Activated CD4-positive, alpha-beta memory T cell treated with anti-CD3 and anti-CD28 coated beads, Interleukin-2, amount 10 ng/mL, durations not matched to agents 7 days and 5 days (primary cell): ENCODE measurements around the gene ABHD1. TPM values are rescaled to one million over a fixed set of nuclear protein-coding genes. Genes with fewer than 3 reads are reported as not detected.

Experiments
- CTCF ChIA-PET: fragments of 350-600 bp; sonication (Branson Sonifier 250); formaldehyde crosslinking; loops from one replicate; lab custom pipeline; 2021; ENCODE audit warnings: antibody characterized with exemption, inconsistent platforms; lab: Charles Lee
- POLR2A ChIA-PET: fragments of 350-600 bp; sonication (Branson Sonifier 250); formaldehyde crosslinking; loops from one replicate; lab custom pipeline; 2021; ENCODE audit warnings: antibody characterized with exemption; lab: Charles Lee
- DNase-seq: peaks from one replicate; pipeline ENCODE4 v3.0.0-alpha.2; 2020
- H3K27ac Mint-ChIP-seq: one replicate; pipeline ENCODE4 v1.8.0; 2021; ENCODE audit warnings: mild to moderate bottlenecking, mixed read lengths
- H3K27me3 Mint-ChIP-seq: one replicate; pipeline ENCODE4 v1.8.0; 2021; ENCODE audit warnings: mixed read lengths
- H3K36me3 Mint-ChIP-seq: one replicate; pipeline ENCODE4 v1.8.0; 2021; ENCODE audit warnings: low read depth, mixed read lengths
- H3K4me1 Mint-ChIP-seq: one replicate; pipeline ENCODE4 v1.8.0; 2021; ENCODE audit warnings: mixed read lengths
- H3K4me3 Mint-ChIP-seq: one replicate; pipeline ENCODE4 v1.8.0; 2021; ENCODE audit warnings: mild to moderate bottlenecking, mixed read lengths
- H3K9me3 Mint-ChIP-seq: one replicate; pipeline ENCODE4 v1.8.0; 2021; ENCODE audit warnings: mixed read lengths
- total RNA-seq, 2 experiments: library from RNA; stranded (reverse); gene quantifications; one replicate each; pipeline ENCODE4 v1.2.3, GENCODE V29; 2021

Gene ABHD1
- total RNA-seq, 2 experiments from 2014 or later: 0.13 to 0.20 TPM

- H3K4me3 Mint-ChIP-seq: peak overlapping the region; percentile 96
- no peak for DNase-seq
- CTCF ChIA-PET: interaction anchor here (1.5 to 2.9 kb wide), 6 partner anchors 11 to 168 kb away, joined by 3 to 26 read pairs (median 8); partner anchors contain the start of genes ABHD1 and TRIM54
- H3K27ac Mint-ChIP-seq: peak overlapping the region; percentile 96
- POLR2A ChIA-PET: interaction anchor here (1.0 to 5.4 kb wide), 11 partner anchors 9 to 294 kb away, joined by 3 to 57 read pairs (median 8); partner anchors contain the start of genes ABHD1, AGBL5, ATRAID and MPV17
- H3K27me3 Mint-ChIP-seq: peaks cover 2% of the 10 kb centered on the region
- H3K9me3 Mint-ChIP-seq: no peaks in the 10 kb centered on the region
- H3K36me3 Mint-ChIP-seq: peaks cover 38% of the 10 kb centered on the region
- peaks cover 34% of the 10 kb centered on the region for H3K4me1 Mint-ChIP-seq
Measured at GRCh38 chr2:27134781-27135477, 11.3 kb downstream of the ABHD1 start.

- Mint-ChIP-seq H3K36me3 (peaks cover 32% of the 10 kb centered on the region), H3K27ac (no peak overlapping the region), H3K9me3 (no peaks in the 10 kb centered on the region), H3K27me3 (peaks cover 2% of the 10 kb centered on the region), H3K4me3 (peak overlapping the region; percentile 96), H3K4me1 (peaks cover 34% of the 10 kb centered on the region)
- ChIA-PET POLR2A (interaction anchor here (2.0 to 5.4 kb wide), 6 partner anchors 12 to 293 kb away, joined by 8 to 57 read pairs (median 12); partner anchors contain the start of genes ABHD1, AGBL5, NRBP1 and OST4), CTCF (interaction anchor here (0.7 to 2.9 kb wide), 2 partner anchors 12 to 144 kb away, joined by 3 to 26 read pairs; partner anchors contain the start of gene ABHD1)
- DNase-seq: no peak
Measured at GRCh38 chr2:27135478-27135955, 11.9 kb downstream of the ABHD1 start.

- POLR2A ChIA-PET: no interaction called here
- H3K27ac Mint-ChIP-seq: no peak overlapping the region
Measured at GRCh38 chr2:27136751-27137150, 13.1 kb downstream of the ABHD1 start.

GRCh38 chr2:27137322-27137935 lies 13.8 kb downstream of the ABHD1 start:
- Mint-ChIP-seq H3K27ac (no peak overlapping the region), H3K27me3 (peaks cover 4% of the 10 kb centered on the region), H3K4me3 (no peak overlapping the region), H3K4me1 (peaks cover 25% of the 10 kb centered on the region), H3K36me3 (peaks cover 16% of the 10 kb centered on the region), H3K9me3 (no peaks in the 10 kb centered on the region)
- DNase-seq: no peak
- CTCF ChIA-PET: interaction anchor here (1.5 kb wide), 1 partner anchor 32 kb away, joined by 3 read pairs; no protein-coding TSS in a partner anchor
- POLR2A ChIA-PET: interaction anchor here (0.8 kb wide), 1 partner anchor 9 kb away, joined by 3 read pairs; no protein-coding TSS in a partner anchor

More at GRCh38 chr2:27136751-27137150, 13.1 kb downstream of the ABHD1 start:
- CTCF ChIA-PET: interaction anchor here (1.0 kb wide), 1 partner anchor 13 kb away, joined by 4 read pairs; the partner anchor contains the start of gene ABHD1
- no peaks in the 10 kb centered on the region for H3K9me3 Mint-ChIP-seq
- DNase-seq: no peak
- H3K36me3 Mint-ChIP-seq: peaks cover 21% of the 10 kb centered on the region
- H3K27me3 Mint-ChIP-seq: peaks cover 2% of the 10 kb centered on the region
- H3K4me1 Mint-ChIP-seq: peaks cover 30% of the 10 kb centered on the region
- H3K4me3 Mint-ChIP-seq: no peak overlapping the region

GRCh38 chr2:27138111-27138510 lies 14.5 kb downstream of the ABHD1 start:
- POLR2A ChIA-PET: no interaction called here
- peaks cover 9% of the 10 kb centered on the region for H3K36me3 Mint-ChIP-seq
- H3K9me3 Mint-ChIP-seq: peaks cover 1% of the 10 kb centered on the region
- peaks cover 10% of the 10 kb centered on the region for H3K27me3 Mint-ChIP-seq
- H3K4me1 Mint-ChIP-seq: peaks cover 18% of the 10 kb centered on the region
- H3K27ac Mint-ChIP-seq: no peak overlapping the region
- no peak for DNase-seq
- CTCF ChIA-PET: interaction anchor here (1.5 kb wide), 1 partner anchor 32 kb away, joined by 3 read pairs; no protein-coding TSS in a partner anchor
- H3K4me3 Mint-ChIP-seq: no peak overlapping the region

- H3K4me3 Mint-ChIP-seq: no peak within 1 kb of the TSS
- CTCF ChIA-PET: no interaction called here
Measured at GRCh38 chr2:27139310-27139709, 15.7 kb downstream of the ABHD1 start, which contains the start of gene PRR30. Gene PRR30, minus strand, starts transcription at chr2:27139410. Its CDS starts 1,081 bp downstream, at chr2:27138329.

GRCh38 chr2:27143285-27143684 lies 19.7 kb downstream of the ABHD1 start:
- H3K9me3 Mint-ChIP-seq: peaks cover 2% of the 10 kb centered on the region
- ChIA-PET POLR2A (no interaction called here), CTCF (no interaction called here)
- H3K4me1 Mint-ChIP-seq: no peaks in the 10 kb centered on the region
- no peaks in the 10 kb centered on the region for H3K36me3 Mint-ChIP-seq
- DNase-seq: no peak
- peaks cover 20% of the 10 kb centered on the region for H3K27me3 Mint-ChIP-seq
- H3K27ac Mint-ChIP-seq: no peak overlapping the region
- no peak overlapping the region for H3K4me3 Mint-ChIP-seq

More at GRCh38 chr2:27139310-27139709, 15.7 kb downstream of the ABHD1 start, which contains the start of gene PRR30:
- no peak within 1 kb of the TSS for H3K27ac Mint-ChIP-seq
- H3K9me3 Mint-ChIP-seq: peaks cover 2% of the 10 kb centered on the region
- peaks cover 2% of the 10 kb centered on the region for H3K36me3 Mint-ChIP-seq
- POLR2A ChIA-PET: interaction anchor here (0.9 kb wide), 1 partner anchor 15 kb away, joined by 3 read pairs; no protein-coding TSS in a partner anchor
- H3K27me3 Mint-ChIP-seq: peaks cover 19% of the 10 kb centered on the region
- peaks cover 11% of the 10 kb centered on the region for H3K4me1 Mint-ChIP-seq
- no peak for DNase-seq

- ChIA-PET POLR2A (no interaction called here), CTCF (interaction anchor here (1.2 kb wide), 1 partner anchor 134 kb away, joined by 3 read pairs; no protein-coding TSS in a partner anchor)
- H3K4me3 Mint-ChIP-seq: no peak overlapping the region
- DNase-seq: no peak
- H3K27me3 Mint-ChIP-seq: peaks cover 18% of the 10 kb centered on the region
- no peak overlapping the region for H3K27ac Mint-ChIP-seq
- H3K4me1 Mint-ChIP-seq: no peaks in the 10 kb centered on the region
- H3K9me3 Mint-ChIP-seq: peaks cover 2% of the 10 kb centered on the region
- H3K36me3 Mint-ChIP-seq: no peaks in the 10 kb centered on the region
Measured at GRCh38 chr2:27145682-27146081, 22.1 kb downstream of the ABHD1 start.

GRCh38 chr2:27147935-27148334 lies 24.3 kb downstream of the ABHD1 start:
- no peaks in the 10 kb centered on the region for H3K4me1 Mint-ChIP-seq
- ChIA-PET CTCF (no interaction called here), POLR2A (no interaction called here)
- H3K9me3 Mint-ChIP-seq: peaks cover 2% of the 10 kb centered on the region
- H3K4me3 Mint-ChIP-seq: no peak overlapping the region
- peaks cover 12% of the 10 kb centered on the region for H3K27me3 Mint-ChIP-seq
- no peaks in the 10 kb centered on the region for H3K36me3 Mint-ChIP-seq
- no peak for DNase-seq
- H3K27ac Mint-ChIP-seq: no peak overlapping the region

- H3K27me3 Mint-ChIP-seq: peaks cover 4% of the 10 kb centered on the region
- H3K36me3 Mint-ChIP-seq: no peaks in the 10 kb centered on the region
- no peaks in the 10 kb centered on the region for H3K4me1 Mint-ChIP-seq
- H3K4me3 Mint-ChIP-seq: no peak within 1 kb of the TSS
- no peaks in the 10 kb centered on the region for H3K9me3 Mint-ChIP-seq
- ChIA-PET CTCF (no interaction called here), POLR2A (no interaction called here)
- H3K27ac Mint-ChIP-seq: no peak within 1 kb of the TSS
- DNase-seq: no peak
Measured at GRCh38 chr2:27148801-27149439, 25.3 kb downstream of the ABHD1 start, which contains the start of gene TCF23. Gene TCF23, plus strand, starts transcription at chr2:27149004. Its CDS starts 130 bp downstream, at chr2:27149134.

- Mint-ChIP-seq H3K36me3 (no peaks in the 10 kb centered on the region), H3K27ac (no peak overlapping the region), H3K4me1 (no peaks in the 10 kb centered on the region), H3K4me3 (no peak overlapping the region), H3K27me3 (peaks cover 1% of the 10 kb centered on the region), H3K9me3 (no peaks in the 10 kb centered on the region)
- ChIA-PET CTCF (interaction anchor here (1.2 kb wide), 1 partner anchor 16 kb away, joined by 3 read pairs; no protein-coding TSS in a partner anchor), POLR2A (interaction anchor here (1.4 kb wide), 1 partner anchor 35 kb away, joined by 4 read pairs; no protein-coding TSS in a partner anchor)
- no peak for DNase-seq
Measured at GRCh38 chr2:27149570-27150405, 26.2 kb downstream of the ABHD1 start.
